Activated CD4-positive, alpha-beta T cell treated with anti-CD3 and anti-CD28 coated beads, Interleukin-2, Interleukin-6, amounts not matched to agents 100 ng/mL and 50 ng/mL, durations not matched to agents 16 hours and 8 hours (primary cell): ENCODE data around the gene CSPG4.
"Not testable (repeated sequence)": the region's sequence is repeated elsewhere in the genome, so short reads cannot be mapped to it uniquely, and the experiment has no call there.

Source experiments
- DNase-seq: peaks from one replicate; pipeline ENCODE4 v3.0.0-alpha.2; 2020

Gene CSPG4

DNA sequence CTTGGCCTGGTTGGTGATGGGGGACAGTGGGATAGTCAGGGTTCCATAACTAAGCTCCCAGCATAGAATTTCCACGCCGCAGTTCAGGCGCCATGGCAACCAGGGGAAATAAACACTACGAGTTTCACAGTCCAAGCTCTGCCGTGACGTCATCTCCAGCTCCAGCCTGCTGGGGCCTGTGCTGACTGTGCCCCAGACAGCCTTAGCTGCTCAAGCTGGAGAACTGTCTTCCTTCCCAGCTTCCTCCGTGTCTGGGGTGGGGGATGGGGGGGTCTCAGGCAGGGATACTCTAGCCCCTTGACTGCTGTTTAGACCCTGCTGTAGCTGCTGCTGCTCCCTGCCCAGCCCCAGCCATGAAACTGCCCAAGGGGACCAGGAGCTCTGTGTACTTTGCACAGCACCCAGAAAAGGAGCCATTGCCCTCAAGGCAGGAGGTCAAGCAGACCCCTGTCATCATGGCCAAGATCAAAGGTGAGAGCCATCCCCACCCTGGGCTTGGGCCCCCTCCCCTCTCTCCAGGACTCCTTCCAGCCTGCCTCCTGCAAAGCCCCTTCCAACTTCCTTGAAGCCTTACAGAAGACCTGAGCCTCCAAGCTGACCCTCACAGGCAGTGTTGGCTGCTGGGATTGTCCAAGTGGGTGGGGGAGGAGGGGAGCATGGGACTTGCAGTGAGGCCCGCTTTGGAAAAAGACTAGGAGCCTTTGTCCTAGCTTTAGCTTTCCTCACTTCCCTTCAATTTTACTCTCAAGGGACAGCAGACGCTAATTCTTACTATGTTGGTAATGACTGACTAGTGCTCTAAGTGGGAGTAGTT, 11.4 kb upstream of the CSPG4 start:
- DNase-seq = peak; percentile 53

DNA sequence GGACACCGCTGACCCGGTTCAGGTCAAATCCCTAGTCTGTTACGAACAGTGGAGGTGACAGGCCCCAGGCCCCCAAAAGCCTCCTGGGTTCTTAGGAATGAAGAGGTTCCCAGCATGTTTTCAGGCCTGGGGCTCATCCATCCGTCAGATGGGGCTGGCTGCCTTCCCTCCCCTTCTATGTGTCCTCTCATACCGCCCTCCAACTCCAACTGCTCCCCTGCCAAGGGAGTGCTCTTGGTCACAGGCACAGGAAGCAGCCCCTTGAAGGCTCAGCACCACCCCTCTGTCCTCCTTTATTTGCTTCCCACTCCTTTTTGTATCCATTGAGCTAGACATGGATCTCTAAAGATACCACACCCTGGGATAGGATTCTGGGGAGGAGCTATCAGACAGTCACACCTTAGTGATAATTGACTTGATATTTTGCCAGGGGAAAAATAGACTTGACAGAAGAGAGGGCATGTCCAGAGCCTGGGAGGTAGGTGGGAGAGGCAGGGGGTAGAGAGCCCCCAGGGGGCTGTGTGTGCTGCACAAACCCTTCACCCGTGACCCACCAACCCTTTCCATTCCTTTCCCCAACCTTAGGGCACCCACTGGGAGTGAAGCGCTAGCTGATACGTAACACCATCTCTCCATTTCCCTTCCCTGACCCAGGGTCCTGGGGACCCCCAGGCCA, 10.7 kb upstream of the CSPG4 start:
- DNase-seq = no peak

DNA sequence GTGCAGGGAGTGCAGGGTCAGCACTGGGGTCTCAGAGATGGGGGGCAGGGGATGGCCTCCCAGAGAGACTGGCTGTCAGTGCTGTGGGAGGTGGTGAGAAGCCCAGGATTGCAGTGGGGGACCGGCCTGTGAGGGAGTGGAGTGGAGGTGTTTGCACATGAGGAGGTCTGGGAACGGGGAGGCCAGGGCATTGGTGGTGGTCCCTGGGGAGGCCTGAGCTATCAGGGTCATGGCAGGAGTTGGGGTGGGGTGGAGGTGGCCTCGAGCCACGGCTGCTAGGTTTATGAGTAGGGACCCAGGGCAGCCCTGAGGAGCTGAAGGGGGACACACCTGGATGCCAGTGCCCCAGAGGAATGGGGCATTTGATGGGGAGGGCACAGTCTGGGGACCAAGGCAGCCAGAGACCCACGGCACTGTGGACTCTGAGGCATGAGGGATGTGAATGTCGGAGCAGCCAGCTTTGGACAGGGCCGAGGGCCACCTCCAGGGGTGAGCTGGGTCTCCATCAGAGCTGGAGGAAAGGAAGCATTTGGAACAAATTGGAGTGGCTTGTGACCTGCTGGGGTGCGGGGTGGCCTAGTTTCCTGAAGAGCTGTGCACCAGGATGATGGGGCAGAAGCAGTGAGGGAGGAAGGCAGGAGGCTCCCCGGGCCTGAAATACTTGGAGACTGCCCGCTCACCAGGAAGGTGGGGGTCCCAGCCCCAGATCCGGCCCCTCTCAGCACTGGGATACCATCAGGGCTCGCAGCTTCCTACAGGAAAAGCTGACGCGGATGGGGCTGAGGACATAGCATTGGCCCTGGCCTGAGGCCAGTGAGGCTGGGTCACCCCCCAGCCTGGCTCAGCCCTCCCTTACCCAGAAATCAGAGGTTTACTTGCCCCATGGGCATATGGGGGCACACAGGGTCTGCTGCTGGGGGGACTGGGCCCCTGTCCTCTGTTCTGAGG, 9.5 kb upstream of the CSPG4 start:
- DNase-seq = no peak

DNA sequence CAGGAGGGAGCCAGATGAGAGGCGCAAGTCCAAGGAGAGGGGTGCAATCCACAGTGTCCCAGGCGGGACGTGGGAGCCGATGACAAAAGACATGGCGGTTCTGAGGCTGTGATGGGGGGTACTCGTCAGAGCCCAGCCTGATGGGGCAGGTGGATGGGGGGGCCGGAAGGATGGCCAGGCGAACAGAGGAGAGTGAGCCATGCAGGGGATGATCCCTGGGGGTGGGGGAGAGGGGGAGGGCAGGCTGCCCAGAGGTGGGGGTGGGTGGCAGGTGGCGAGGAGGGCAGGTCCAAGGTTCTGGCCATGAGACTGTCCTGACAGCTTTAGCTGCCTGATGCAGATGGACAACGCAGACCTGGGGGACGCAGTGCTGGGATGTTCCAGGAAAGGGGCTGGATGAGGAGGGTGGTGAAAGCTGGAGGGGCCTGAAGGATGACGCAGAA, 8.9 kb upstream of the CSPG4 start:
- no peak for DNase-seq

DNA sequence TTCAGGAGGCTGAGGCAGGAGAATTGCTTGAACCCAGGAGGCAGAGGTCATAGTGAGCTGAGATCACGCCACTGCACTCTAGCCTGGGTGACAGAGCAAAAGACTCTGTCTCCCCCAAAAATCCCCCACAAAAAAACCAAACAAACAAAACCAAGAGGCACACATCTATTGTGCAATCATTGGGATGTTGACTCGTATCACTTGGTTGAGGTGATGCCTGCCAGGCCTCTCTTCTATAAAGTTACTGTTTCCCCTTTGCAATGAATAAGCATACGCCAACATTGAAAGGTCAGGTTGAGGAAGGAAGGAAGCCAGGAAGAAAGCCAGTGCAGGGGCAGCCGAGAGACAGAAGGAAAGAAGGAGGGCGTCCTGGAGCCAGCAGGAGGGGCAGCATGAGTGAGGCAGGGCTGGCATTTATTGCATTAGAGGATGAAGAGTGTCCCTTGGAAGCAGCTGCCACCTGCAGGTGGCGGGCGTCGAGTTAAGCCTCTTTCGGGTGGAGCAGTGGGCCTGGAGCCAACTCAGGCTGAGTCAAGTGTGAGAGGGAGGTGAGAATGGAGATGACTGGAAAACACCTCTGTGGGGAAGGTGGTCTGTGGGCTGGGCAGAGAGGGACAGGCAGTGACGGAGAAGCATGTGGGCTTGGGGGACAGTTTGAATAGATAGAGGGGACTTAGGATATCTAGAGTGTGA, 8.3 kb upstream of the CSPG4 start:
- peak; percentile 45 for DNase-seq

DNA sequence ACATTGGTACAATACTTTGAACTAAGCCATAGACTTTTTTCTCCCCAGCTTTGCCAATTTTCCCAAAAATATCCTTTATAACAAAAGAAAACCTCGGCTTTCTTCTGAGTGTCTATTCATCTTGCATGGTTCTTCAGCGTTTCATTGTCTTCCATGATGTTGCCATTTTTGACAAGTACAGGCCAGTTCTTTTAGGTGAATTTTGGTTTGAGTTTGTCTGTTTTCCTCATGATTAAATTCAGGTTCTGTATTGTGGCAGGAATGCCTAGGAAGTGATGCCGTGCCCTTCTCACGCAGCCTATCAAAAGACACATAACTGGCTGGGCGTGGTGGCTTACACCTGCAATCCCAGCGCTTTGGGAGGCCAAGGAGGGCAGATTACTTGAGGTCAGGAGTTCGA, 7.6 kb upstream of the CSPG4 start:
- no peak for DNase-seq

DNA sequence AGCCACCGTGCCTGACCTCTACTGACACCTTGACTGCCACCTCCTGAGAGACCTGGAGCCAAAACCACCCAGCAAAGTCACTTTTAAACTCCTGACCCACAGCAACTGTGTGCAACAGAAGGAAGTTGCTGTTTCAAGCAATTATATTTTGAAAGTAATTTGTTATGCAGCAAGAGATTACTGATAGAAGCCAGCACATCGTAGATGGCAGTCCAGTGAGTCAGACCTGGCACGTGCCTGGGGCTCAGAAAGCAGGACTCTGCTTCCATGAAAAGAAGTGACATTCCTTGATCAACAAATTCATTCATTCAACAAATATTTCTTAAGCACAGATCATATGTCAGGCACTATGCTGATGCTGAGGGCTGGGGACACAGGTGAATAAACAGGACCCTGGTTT, 5.7 kb upstream of the CSPG4 start:
- DNase-seq = no peak

DNA sequence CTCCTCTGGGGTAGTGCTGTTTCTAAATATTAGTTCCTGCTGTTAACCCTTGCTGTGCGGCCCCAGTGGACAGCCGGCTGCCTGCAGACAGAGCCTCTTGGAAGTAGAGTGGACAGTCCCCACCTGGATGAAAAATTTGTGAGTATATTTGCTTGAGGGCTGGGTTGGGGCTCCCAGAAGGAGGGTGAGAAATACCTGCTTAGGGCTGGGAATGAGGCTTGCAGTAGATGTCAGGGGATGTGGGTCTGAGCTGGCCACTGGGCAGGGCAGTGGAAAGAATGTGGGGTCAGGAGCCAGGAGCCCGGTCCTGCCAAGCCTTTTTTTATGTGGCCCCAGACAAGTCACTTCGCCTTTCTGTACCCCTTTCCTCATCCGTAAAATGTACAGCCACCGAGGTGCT, 4.4 kb upstream of the CSPG4 start:
- not testable (repeated sequence) for DNase-seq

DNA sequence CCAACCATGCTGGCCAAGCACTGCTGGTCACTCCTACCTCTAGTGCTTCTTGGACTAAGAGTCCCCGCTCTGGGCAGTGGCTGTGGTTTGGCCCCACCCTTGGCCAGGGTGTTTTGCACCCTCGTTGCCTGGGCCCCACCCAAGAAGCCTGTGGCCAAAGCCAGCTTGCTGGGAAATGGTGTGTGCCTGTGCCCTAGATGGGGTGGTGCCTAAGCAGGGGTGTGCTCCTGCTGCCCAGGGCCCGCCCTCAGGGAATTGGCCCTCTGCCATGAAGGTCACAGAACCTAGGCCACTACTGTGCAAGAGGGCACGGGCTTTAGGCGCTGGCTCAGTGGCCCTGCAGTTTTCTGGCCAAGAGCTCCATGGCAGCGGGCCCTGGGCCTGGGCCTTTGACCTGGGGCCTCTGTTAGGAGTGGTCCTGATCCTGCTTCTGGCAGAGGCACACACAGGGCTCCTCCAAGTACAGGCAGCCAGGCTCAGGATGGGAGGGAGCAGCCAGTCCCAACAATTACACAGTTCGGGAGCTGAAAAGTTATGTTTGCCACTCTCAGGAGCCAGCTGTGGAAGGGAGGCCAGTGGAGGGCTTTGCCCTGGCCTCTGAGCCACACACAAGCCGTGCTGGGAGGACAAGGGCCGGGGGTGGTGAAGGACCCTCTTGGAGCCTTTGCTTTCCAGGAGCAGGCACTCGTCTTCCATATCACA, 3.8 kb upstream of the CSPG4 start:
- not testable (repeated sequence) for DNase-seq

DNA sequence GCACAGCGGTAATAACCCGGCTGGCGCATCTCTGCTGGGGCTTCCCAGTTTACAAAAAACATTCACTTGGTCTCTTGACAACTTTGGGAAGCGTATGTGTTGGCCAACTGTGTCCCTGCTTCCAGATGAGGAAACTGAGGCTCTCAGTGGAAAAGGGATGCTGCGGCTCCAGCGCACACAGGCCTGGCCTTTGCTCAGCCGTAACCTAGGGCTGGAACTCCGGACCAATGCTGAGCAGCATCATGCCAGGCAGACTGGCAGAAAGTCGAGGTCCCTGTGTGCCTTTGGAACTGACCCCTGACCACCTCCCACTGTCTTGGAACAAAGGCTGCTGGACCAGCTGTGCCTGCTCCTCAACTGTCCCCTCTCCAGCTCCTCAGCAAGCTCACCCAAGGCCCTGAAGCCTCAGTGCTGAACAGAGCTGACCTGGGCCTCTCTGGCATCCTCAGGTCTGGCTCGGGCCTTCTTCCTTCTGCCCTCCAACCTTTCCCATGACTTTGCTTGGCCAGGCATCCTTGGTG, 2.7 kb upstream of the CSPG4 start:
- DNase-seq = not testable (repeated sequence)

DNA sequence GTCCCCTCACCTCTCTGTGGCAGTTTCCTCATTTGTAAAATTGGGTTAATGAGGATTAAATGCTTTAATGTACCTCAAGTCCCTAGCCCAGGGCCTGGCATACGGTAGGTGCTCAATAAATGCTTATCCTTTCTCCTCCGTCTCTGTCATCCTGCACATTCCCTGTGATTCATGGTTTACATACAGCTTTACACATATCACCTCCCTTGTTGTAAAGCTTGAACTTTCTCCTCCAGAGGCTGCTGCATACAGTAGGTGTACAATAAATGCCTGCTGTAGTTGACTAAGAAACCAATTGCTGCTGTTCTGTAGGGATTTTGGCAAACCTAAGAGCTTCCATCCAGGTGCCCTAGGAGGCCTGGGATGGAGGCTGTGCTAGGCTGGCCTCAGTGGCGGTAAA, 1.5 kb upstream of the CSPG4 start:
- DNase-seq = no peak

DNA sequence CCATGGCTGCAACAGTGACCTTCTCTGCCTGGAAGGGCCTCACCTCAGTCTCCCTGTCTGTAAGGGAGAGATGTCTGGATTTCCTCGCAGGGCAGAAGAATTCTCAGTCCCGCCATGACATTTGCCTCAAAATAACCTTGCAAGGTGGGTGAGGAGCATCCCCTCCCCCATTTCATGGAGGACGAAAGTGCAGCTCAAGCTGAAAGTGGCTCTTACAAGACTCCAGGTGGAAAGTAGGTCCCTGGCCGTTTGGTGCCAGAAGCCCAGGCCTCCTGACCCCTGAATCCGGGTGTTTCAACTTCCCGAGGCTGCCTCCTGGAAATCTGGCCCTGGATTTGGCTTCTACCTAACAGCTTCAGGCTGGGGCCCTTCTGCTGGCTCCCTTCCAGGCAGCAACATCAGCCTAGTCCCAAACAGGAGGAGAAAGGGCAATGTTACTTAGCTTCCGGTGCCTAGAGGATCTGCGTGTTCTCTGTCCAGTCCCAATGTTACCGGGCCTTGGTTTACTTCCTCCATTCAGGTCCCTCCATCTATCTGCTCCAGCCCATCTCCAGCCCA, 769 bp upstream of the CSPG4 start:
- no peak for DNase-seq

DNA sequence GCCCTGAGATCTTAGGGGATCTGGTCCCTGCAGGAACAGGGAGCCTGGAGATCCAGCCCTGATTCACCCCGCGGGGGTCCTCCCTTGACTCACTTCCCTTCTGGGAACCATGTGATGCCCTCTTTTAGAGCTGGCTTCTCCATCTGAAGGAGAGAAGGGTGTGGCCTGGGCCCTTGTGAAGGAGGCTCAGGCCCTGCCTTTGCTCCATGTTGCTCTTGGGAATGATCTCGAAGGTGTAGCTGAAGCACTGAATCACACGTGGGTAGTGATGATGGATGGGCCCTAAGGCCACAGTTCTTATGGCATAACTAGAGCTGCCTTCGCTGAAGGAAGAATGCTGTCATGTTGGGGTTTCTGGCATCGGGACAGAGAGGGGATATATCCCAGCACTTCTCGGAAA, 1.2 kb downstream of the CSPG4 start:
- DNase-seq = not testable (repeated sequence)

DNA sequence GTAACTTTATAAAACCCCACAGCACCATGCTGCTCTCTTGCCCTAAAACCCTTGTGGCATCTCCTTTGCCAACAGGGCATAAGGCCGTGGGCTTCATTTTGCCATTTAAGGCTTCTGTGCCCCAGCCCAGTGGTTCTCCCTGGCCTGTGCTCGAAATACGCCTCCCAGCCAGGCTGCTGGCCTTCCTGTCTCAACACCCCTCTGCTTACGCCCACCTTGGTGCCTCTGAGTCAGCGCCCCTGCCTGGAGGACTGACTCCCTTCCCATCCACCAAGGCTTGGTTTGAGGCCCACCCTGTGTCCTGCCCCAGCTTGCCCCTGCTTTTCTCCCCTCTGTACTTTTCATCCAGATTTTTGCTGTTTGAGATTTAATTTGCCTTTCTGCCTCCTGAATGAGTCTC, 1.8 kb downstream of the CSPG4 start:
- not testable (repeated sequence) for DNase-seq

DNA sequence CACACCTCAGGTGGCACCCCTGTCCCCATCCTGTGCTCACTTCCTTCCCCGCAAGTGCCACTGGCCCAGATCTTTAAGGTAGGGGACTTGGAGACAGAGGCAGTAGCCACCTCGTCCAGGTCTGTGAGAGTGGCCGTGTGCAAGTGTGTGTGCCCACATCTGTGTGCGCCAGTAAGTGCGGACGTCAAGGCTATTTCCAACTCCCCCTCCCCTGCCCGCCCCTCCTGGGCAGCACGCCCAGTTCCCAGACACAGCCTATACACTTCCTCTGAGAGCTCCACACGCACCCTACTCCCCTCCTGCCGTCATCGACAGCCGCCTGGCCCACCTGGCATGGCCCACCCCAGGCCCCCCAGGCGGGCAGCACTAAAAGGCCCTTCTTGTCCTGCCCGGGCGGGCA, 3.2 kb downstream of the CSPG4 start:
- not testable (repeated sequence) for DNase-seq

DNA sequence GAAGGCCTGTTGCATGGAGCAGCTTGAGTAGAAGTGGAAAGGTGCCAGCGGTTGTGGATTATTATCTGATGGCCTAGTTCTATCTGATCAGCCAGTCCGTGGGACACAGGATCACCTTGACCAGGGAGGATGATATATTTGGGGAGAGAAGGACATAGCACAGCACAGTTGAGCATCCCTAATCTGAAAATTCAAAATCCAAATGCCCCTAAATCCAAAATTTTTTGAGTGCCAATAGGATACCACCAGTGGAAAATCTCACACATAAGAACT, 6.0 kb downstream of the CSPG4 start:
- DNase-seq = no peak

DNA sequence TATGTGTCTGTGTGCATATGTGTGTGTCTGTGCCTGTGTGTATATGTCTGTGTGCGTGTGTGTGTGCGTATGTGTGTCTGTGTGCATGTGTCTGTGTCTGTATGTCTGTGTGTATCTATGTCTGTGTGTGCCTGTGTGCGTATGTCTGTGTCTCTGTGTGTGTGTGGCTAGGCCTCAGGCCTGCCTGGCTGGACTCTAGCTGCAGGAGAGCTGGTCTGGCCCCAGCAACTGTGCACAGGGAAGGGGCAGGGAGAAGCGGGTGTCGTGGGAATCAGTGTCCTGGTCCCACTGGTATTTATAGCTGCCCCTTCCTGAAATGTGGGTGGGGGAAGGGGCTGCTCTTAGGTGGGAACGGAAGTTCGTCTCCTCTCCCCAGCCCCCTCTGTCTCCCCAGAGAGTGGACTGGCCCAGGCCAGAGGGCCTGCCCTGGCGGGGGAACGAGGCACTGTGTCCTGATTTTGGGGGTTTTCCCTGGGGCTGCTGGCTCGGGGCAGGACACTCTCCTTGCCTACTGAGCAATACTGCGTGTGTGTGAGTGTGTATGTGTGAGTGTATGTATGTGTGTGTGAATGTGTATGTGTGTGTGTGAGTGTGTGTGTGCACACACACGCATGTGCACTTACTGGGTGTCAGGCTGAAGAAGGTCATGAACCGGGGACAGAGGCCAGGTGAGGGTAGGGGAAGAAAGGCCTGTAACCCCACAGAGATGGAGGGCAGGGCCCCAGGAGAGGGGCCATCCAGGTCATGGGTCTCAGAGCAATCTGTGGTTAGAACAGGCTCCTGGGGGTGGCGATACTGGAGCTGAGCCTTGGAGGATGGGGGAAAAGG, 6.6 kb downstream of the CSPG4 start:
- DNase-seq = no peak

DNA sequence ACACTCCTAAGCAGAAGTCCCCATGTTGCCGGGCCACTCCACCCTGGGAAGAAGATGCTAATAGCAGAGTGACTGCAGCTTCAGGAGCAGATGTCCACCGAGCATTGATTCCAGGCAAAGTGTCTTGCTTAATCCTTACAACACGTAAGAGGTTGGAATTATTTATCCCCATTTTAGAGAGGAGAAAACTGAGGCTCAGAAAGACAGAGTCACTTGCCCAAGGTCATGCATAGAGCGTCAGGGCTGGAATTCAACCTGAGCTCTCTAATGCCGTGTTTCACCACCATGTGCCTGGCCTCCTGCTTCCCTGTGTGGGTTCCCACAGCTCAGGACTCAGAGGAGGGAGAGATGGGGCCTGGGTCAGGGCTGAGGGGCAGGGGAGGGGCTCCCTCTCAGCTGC, 7.3 kb downstream of the CSPG4 start:
- not testable (repeated sequence) for DNase-seq

DNA sequence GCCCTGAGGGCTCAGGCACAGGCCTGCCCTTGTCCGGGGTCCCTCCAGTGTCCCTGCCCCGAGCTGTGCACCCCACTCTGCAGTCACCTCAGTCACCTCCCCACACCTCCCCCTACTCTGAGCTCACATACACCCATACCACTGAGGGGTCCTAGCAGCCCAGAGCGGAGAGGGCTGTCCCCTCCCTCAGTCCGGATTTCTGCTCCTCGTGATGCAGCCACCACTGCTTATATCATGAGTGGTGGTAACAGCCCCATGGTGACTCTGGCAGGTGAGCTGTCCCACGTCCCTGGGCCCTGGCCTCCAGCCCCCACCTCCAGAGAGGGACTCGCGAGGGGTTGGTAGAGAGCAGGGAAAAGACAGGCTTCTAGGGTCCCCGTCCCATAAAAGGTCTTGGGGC, 8.0 kb downstream of the CSPG4 start:
- no peak for DNase-seq

DNA sequence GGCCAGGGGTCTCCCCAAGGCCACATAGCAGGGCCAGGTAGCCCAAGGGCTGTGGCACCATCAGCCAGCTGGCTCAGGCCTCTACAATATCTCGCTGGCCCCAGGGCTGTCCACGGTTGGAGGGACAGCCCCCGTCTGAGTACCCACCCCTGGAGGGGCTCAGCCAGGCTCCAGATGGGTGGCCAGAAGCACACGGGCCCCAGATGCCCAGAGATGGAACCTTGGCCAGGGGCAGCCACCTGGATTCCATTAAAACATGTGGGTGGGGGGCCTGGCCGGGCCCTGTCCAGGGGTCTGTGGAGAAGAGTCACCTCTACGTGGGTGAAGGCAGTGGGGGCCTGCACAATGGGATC, 8.4 kb downstream of the CSPG4 start:
- DNase-seq = no peak
